Stimulated activated CD4-positive, alpha-beta T cell treated with anti-CD3 and anti-CD28 coated beads, Interleukin-4, amount 100 ng/mL, for 1 hour (primary cell): Measurements from ENCODE around the gene PITRM1.

Experiments
- DNase-seq: peaks from one replicate; pipeline ENCODE4 v3.0.0-alpha.2; 2020

Gene PITRM1

GRCh38 chr10:3100093-3100792, 72.3 kb downstream of the PITRM1 start:
- DNase-seq: no peak

- DNase-seq: no peak
Observed at GRCh38 chr10:3099291-3100092, 73.1 kb downstream of the PITRM1 start.

GRCh38 chr10:3098689-3099088, 73.9 kb downstream of the PITRM1 start:
- DNase-seq: no peak

DNA sequence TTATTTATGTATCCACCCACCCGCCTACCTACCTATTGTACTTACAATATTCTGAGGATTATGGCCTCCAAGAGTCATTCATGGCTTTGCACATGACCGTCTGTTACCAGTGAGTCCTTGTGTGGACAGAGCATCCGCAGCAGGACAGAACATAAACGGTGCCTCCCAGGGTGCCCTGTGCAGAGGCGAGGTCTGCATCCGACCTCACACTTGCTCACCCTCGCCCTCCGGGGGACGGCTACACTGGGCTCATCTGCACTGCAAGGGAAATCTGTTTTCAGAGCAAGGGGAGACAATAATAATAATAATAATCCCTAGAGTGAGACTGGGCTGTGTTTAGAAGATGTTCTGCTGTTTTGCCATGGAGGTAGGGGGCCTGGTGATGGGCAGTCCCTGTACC, 75.4 kb downstream of the PITRM1 start:
- DNase-seq: no peak

DNA sequence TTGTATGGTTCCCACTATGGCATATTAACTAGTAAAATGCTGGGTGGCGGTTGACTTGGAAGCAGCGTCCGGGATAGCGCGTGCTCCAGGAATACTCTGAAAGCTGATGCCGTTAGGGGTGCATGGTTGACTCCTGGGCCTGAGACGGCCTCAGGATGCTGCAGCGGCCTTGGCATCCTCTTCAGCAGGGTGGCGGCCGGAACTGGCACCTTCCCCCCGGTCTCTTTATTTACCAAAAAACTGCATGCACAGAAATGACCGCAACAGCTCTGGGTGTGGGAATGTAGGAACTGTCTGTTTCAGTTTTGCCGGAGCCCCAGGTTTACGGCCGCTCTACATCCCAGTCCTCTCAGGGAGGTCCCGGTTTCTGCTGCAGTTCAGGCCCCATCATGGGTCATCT, 76.4 kb downstream of the PITRM1 start:
- DNase-seq: no peak

DNA sequence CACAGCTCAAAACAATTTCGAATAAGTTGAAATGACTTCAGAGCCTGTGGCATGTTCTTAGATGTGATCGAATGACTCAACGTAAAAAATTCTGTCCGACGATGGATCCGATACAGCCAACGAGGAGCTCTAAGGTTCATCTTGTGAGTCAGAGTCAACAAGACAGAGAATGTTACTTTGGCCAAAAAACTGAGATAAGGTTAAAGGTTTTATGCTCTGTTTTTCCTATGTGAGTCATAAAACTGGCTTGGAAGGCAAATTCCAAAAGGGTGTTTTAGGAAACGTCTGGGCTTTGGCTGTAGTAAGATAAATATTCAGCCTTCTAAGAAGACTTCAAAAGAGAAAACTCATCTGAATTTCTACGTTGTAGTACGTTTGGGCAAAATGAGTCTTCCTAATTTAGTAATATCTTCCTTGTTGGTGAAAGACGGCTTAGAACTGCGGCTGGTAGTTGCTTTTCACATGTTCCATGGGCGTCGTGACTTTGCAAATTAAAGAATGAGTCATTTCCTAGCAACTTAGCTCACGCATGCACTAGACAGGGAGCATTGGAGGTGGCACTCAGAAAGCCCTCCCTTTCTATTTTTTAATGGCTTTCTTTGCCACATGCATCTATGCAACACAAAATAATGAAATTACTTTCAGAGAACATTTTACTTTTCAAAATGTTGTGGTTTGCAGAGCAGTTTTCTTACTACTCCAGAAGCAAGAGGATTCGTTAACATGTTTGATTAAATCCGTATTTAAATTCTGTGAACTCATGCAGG, 77.0 kb downstream of the PITRM1 start:
- DNase-seq: peak; percentile 42

- DNase-seq: no peak
Observed at GRCh38 chr10:3094609-3095036, 78.0 kb downstream of the PITRM1 start.

GRCh38 chr10:3093996-3094395, 78.6 kb downstream of the PITRM1 start:
- DNase-seq: no peak

DNA sequence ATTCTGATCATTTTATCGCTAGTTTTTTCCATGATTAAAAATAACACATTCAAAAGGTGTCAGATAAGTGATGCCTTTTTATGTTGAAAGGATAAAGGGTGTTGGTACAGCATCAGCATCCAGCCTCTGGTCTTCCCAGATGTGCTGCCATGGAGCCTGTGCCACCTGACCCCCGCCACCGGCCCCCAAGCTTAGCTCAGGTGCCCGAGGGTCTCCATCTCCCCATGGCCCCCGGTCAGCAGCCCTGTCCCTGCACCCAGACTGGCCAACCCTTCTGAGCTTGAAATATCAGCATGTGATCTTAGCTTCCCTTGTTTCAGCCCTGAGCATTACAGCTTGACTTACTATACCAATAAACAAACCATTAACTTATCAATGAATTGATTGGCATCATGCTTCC, 80.7 kb downstream of the PITRM1 start:
- DNase-seq: no peak

DNA sequence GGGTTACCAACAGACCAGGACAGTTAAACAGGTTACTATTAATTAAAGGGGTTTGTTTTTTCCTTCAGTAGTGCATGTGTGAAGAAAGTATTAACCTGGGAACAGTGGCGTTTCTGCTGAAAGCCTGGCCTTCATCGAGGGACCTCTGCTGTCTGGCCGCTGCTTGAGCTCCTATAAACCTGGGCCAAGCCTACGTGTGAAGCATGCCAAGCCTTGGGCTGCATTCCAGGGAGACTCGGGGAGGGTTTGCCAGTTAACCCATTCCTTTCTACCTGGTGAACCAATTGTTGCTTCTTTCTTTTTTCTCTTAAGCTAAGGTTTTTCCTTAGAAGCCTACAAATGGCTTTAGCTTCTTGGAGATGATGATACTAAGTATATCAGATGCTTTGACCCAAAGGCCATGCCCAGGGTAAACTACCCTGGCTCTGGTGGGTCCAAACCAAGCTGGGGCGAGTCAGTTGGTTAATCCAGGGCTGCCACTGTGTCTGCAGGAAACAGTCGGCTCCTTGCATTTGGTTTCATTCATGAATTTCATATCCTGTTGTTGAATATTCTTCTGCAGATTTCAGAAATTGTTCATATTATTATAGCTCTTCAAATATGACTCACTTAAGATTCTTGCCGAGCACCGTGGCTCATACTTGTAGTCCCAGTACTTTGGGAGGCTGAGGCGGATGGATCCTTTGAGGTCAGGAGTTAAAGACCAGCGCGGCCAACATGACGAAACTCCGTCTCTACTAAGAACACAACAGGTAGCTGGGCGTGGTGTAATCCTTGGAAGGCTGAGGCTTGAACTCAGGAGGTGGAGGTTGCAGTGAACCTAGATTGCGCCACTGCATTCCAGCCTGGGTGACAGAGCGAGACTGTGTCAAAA, 81.4 kb downstream of the PITRM1 start:
- DNase-seq: no peak

DNA sequence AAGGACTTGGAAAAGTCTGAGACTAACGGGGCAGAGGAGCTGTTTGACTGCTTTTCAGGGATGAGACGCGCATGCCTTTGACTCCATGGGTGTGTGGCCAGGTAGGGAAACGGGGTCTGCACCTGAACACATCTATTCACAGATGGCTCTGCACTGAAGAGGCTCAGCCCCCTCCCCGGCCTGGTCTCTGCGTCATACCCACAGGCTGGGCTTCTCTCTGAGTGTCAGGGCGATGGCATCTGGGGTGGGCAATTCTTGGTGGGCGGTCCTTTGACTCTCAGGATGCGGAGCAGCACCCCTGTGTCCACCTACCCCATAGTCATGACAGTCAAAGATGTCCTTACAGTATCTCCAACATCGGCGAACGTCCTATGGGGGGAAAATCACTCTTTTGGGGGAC, 82.2 kb downstream of the PITRM1 start:
- no peak for DNase-seq
